ENCODE measurements around the gene EMP2. TPM values are rescaled to one million over a fixed set of nuclear protein-coding genes. Genes with fewer than 3 reads are reported as not detected.

The EMP2 gene
- total RNA-seq, 1 donor from 2014 or later: 70.7 TPM

DNA sequence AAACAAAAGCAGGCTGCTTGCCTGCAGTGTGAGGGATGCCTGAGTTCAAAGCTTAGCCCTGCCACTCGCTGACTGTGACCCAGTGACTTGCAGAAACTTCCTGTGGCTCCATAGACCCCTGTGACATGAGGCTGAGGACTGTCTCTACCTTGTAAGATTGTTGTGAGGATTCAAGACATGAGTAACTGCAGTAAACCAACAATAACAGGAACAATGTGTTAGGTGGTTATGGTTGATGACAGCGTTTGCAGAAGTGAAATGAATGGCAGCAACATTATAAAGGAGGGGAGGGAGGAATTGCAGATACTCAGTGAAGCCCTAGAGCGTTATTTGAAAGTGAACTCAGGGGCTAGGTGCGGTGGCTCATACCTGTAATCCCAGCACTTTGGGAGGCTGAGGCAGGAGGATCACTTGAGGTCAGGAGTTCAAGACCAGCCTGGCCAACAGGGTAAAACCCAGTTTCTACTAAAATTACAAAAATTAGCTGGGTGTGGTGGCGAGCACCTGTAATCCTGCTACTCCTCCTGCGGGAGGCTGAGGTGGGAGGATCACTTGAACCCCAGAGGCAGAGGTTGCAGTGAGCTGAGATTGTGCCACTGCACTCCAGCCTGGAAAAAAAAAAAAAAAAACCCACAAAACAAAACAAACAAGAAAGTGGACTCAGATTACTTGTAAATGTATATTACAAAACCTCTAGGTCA is 33.5 kb upstream of the EMP2 start:
- no peak for TF ChIP-seq POLR2A (IDR thresholded peaks at IDR 0.05)
- TF ChIP-seq CTCF (IDR thresholded peaks at IDR 0.05): no peak
- no peak for TF ChIP-seq POLR2AphosphoS5 (IDR thresholded peaks at IDR 0.05; ENCODE audit: insufficient read depth in 1 of 2, low read depth in 1 of 2)
- H3K9me3 ChIP-seq: no peaks in the 10 kb centered on the region
- intact Hi-C loops (cut with DNase I): no loop called here
- no peak overlapping the region for H3K4me3 ChIP-seq
- H3K27ac ChIP-seq: no peak overlapping the region
- no peaks in the 10 kb centered on the region for H3K36me3 ChIP-seq
- peaks cover 30% of the 10 kb centered on the region for H3K4me1 ChIP-seq
- H3K27me3 ChIP-seq: no peaks in the 10 kb centered on the region
- DNase-seq (ENCODE audit: extremely low spot score in 2 of 2): no peak

DNA sequence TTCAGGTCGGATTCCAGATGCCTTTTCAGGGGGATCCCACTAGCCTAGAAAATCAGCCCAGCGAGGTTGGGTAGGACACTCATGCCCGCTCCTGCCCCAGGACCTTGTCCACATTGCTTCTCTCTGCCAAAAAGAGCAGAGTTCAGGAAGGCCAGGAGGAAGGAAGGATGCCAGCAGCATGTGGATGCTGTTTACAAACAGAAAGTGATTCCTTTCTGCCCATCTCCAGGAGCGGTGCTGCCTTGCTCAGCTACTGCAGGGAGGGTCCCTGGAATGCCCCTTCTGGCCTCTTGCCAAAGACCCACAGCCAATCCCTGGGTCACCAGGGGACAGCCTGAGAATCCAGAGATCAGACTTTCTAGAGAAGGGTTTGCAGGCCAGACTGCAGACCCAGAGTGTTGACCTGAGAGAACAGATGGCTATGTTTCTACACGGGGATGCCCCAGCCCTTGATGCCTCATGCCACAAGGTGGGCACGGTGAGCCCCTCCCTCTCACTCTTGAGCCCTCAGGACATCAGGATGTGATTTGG is 32.3 kb upstream of the EMP2 start:
- TF ChIP-seq POLR2AphosphoS5 (IDR thresholded peaks at IDR 0.05; ENCODE audit: insufficient read depth in 1 of 2, low read depth in 1 of 2) (no peak), CTCF (IDR thresholded peaks at IDR 0.05) (no peak), POLR2A (IDR thresholded peaks at IDR 0.05) (no peak)
- H3K4me1 ChIP-seq: peaks cover 23% of the 10 kb centered on the region
- H3K9me3 ChIP-seq: no peaks in the 10 kb centered on the region
- intact Hi-C loops (cut with DNase I): no loop called here
- H3K27me3 ChIP-seq: no peaks in the 10 kb centered on the region
- no peak for DNase-seq (ENCODE audit: extremely low spot score in 2 of 2)
- no peaks in the 10 kb centered on the region for H3K36me3 ChIP-seq
- H3K27ac ChIP-seq: no peak overlapping the region
- no peak overlapping the region for H3K4me3 ChIP-seq

DNA sequence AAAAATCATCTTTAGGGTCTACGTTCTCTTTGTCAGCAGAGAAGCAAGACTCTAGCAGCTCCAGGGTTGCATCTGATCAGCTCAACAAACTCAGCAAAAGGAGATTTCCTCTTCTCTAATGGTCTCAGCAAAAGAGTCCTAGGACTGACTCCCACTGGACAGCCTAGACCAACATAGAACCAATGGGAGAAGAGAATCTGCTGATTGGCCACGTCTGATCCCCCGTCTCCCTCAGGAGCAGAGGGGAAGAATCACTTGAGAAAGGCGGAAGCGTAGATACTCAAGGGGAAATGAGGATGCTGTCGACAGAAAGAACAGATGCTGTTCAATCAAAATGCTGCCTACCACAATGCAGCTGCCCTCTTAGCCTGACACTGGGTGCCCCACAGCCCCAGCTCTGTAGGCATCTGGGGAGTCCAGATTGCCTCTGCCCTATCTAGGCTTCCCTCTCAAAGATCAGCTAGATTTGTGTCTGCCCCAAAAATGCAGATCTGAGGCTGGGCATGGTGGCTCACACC is 31.5 kb upstream of the EMP2 start:
- H3K4me1 ChIP-seq: peaks cover 15% of the 10 kb centered on the region
- no peak overlapping the region for H3K27ac ChIP-seq
- H3K36me3 ChIP-seq: no peaks in the 10 kb centered on the region
- intact Hi-C loops (cut with DNase I): no loop called here
- H3K9me3 ChIP-seq: no peaks in the 10 kb centered on the region
- H3K4me3 ChIP-seq: no peak overlapping the region
- TF ChIP-seq CTCF (IDR thresholded peaks at IDR 0.05) (no peak), POLR2A (IDR thresholded peaks at IDR 0.05) (no peak), POLR2AphosphoS5 (IDR thresholded peaks at IDR 0.05; ENCODE audit: insufficient read depth in 1 of 2, low read depth in 1 of 2) (no peak)
- no peaks in the 10 kb centered on the region for H3K27me3 ChIP-seq
- no peak for DNase-seq (ENCODE audit: extremely low spot score in 2 of 2)

DNA sequence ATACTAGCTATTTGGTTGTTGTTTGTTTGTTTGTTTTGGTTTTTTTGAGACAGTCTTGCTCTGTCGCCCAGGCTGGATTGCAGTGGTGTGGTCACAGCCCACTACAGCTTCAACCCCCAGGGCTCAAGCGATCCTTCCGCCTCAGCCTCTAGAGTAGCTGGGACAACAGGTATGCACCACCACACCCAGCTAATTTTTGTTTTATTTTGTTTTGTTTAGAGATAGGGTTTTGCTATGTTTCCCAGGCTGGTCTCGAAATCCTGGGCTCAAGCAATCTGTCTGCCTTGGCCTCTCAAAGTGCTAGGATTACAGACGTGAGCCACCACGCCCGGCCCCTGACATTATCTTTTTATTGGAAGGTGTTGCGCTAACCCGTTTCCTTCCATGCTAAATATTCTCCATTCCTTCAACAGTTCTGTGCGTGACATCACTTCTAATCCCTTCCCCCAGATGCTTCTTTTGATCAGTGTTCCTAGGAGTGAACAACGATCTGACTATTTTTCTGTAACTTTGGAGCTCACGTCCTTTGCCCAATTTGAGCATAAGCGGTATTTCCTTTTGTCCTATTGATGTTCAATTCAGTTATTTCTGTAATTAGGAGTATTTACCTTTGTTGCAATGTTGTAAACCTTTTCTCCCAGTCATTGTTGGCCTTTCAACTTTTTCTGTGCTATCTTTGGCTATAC is 30.2 kb upstream of the EMP2 start:
- H3K27me3 ChIP-seq: no peaks in the 10 kb centered on the region
- DNase-seq (ENCODE audit: extremely low spot score in 2 of 2): no peak
- no peaks in the 10 kb centered on the region for H3K36me3 ChIP-seq
- no peaks in the 10 kb centered on the region for H3K9me3 ChIP-seq
- peaks cover 8% of the 10 kb centered on the region for H3K4me1 ChIP-seq
- intact Hi-C loops (cut with DNase I): no loop called here
- no peak overlapping the region for H3K27ac ChIP-seq
- no peak for TF ChIP-seq POLR2AphosphoS5 (IDR thresholded peaks at IDR 0.05; ENCODE audit: insufficient read depth in 1 of 2, low read depth in 1 of 2)
- TF ChIP-seq CTCF (IDR thresholded peaks at IDR 0.05): no peak
- no peak for TF ChIP-seq POLR2A (IDR thresholded peaks at IDR 0.05)
- H3K4me3 ChIP-seq: no peak overlapping the region

All from vagina (tissue), 2 donors.